HG03280 (cell line): ENCODE results near the gene ECM2.

Experiments
- ATAC-seq: cut with Tn5 transposase; IDR thresholded peaks from one replicate; pipeline ENCODE4 v1.9.1; 2021; ENCODE audit warnings: mild to moderate bottlenecking, moderate library complexity; ENCODE audit not compliant: unreplicated experiment

Gene ECM2

DNA sequence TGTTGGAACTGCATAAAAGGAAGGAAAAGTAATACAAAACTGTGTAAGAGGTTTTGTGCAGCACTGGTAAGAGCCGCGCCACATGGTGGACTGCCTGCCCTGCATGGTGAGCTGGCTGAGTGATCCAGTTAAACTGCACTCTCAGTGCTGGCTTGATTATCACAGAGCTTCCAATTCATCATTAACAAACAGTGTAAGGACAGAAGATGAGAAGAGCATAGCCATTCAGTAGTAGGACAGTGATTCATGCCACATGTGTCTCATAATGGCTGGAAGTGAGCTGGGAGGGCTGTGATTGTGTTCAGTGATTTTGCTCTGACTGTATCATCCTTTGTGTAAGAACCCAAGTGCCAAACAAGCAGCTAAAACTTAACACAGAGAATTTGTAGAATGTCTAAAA lies 67.6 kb downstream of the ECM2 start:
- ATAC-seq, result no peak

DNA sequence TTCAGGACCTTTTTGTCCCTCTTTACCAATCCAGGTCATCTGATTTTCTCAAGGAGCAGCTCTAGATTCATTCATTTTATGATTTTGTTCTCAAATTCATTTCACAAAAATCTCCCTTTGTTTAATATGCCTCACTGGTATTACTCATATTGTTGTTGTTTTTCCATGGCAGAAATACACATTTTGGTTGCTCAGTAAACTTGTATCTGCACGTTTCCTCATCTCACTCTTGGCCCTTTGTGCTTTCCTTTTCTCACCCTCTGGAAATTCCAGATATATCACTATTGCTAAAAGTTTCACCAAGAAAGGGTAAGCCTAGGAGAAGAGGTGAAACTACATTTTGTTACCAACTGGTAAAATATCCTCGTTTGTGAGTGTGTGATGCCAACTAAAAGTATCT lies 68.3 kb downstream of the ECM2 start:
- ATAC-seq, result no peak

- no peak for ATAC-seq
Observed at GRCh38 chr9:92467041-92467440, 68.7 kb downstream of the ECM2 start.

GRCh38 chr9:92463984-92464383 lies 71.8 kb downstream of the ECM2 start:
- no peak for ATAC-seq

GRCh38 chr9:92463387-92463786 lies 72.4 kb downstream of the ECM2 start:
- ATAC-seq, result no peak

DNA sequence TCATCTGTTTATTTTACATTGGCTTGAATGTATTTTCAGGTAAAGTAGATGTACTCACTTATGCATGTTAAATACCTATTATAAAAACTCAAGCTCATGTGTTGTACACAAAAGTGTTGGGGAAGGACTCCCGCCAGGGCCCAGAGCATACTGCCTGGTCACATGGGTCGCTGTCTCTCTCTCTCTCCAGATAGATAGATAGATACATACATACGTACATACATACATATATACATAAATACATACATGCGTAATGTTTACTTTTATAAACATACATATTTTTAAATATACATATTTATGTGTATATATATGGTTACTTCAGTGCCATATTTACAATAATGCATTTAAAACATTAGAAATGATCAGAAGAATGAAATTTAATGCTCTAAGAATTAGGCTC lies 78.2 kb downstream of the ECM2 start:
- no peak for ATAC-seq

GRCh38 chr9:92455217-92455616 lies 80.6 kb downstream of the ECM2 start:
- ATAC-seq, result no peak

DNA sequence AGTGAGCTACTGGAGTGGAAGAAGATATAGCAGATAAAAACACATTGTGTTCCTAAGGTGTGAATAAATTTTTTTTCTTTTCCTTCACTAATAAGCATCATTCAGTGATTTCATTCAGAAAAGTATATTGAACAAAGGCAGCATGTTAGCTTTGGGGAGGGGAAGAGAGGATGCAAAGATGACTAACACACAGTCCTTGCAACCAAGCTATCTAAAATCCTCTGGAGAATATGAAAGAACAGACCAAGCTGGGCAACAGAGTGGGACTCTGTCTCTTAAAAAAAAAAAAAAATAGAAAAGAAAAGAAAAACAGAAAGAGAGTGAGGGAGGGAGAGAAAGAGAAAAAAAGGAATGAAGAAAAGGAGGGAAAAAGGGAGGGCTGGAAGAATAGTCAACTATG lies 89.3 kb downstream of the ECM2 start:
- no peak for ATAC-seq
